Measurements from ENCODE around the gene DNAH14.
"Not testable (repeated sequence)": the region's sequence is repeated elsewhere in the genome, so short reads cannot be mapped to it uniquely, and the experiment has no call there.

DNAH14 gene

GRCh38 chr1:224996266-224996665 lies 66.8 kb downstream of the DNAH14 start:
- DNase-seq (ENCODE audit: low read depth in 2 of 2), result no peak

GRCh38 chr1:224998185-224998584 lies 68.7 kb downstream of the DNAH14 start:
- DNase-seq (ENCODE audit: low read depth in 2 of 2), result no peak

GRCh38 chr1:225004396-225004795 lies 74.9 kb downstream of the DNAH14 start:
- no peak for DNase-seq (ENCODE audit: low read depth in 2 of 2)

GRCh38 chr1:225006352-225006751 lies 76.9 kb downstream of the DNAH14 start:
- DNase-seq (ENCODE audit: low read depth in 2 of 2), result not testable (repeated sequence)

GRCh38 chr1:225008050-225008449 lies 78.6 kb downstream of the DNAH14 start:
- DNase-seq (ENCODE audit: low read depth in 2 of 2), result not testable (repeated sequence)

- DNase-seq (ENCODE audit: low read depth in 2 of 2), result no peak
Observed at GRCh38 chr1:225021037-225021436, 91.6 kb downstream of the DNAH14 start.

GRCh38 chr1:225026701-225027100 lies 97.2 kb downstream of the DNAH14 start:
- no peak for DNase-seq (ENCODE audit: low read depth in 2 of 2)

- DNase-seq (ENCODE audit: low read depth in 2 of 2), result not testable (repeated sequence)
Observed at GRCh38 chr1:225036441-225036840, 107.0 kb downstream of the DNAH14 start.

GRCh38 chr1:225042263-225042662 lies 112.8 kb downstream of the DNAH14 start:
- no peak for DNase-seq (ENCODE audit: low read depth in 2 of 2)

GRCh38 chr1:225044258-225044657 lies 114.8 kb downstream of the DNAH14 start:
- DNase-seq (ENCODE audit: low read depth in 2 of 2), result no peak

GRCh38 chr1:225049594-225049993 lies 120.1 kb downstream of the DNAH14 start:
- no peak for DNase-seq (ENCODE audit: low read depth in 2 of 2)

- no peak for DNase-seq (ENCODE audit: low read depth in 2 of 2)
Observed at GRCh38 chr1:225063722-225064121, 134.2 kb downstream of the DNAH14 start.

- no peak for DNase-seq (ENCODE audit: low read depth in 2 of 2)
Observed at GRCh38 chr1:225070972-225071371, 141.5 kb downstream of the DNAH14 start.

- no peak for DNase-seq (ENCODE audit: low read depth in 2 of 2)
Observed at GRCh38 chr1:225097175-225097574, 167.7 kb downstream of the DNAH14 start.

- no peak for DNase-seq (ENCODE audit: low read depth in 2 of 2)
Observed at GRCh38 chr1:225111000-225111399, 181.5 kb downstream of the DNAH14 start.

- DNase-seq (ENCODE audit: low read depth in 2 of 2), result no peak
Observed at GRCh38 chr1:225113265-225113664, 183.8 kb downstream of the DNAH14 start.

- no peak for DNase-seq (ENCODE audit: low read depth in 2 of 2)
Observed at GRCh38 chr1:225114354-225114990, 185.0 kb downstream of the DNAH14 start.

- no peak for DNase-seq (ENCODE audit: low read depth in 2 of 2)
Observed at GRCh38 chr1:225119307-225119706, 189.8 kb downstream of the DNAH14 start.

GRCh38 chr1:225121095-225121494 lies 191.6 kb downstream of the DNAH14 start:
- no peak for DNase-seq (ENCODE audit: low read depth in 2 of 2)

GRCh38 chr1:225131869-225132268 lies 202.4 kb downstream of the DNAH14 start:
- no peak for DNase-seq (ENCODE audit: low read depth in 2 of 2)

- DNase-seq (ENCODE audit: low read depth in 2 of 2), result no peak
Observed at GRCh38 chr1:225137976-225138375, 208.5 kb downstream of the DNAH14 start.

GRCh38 chr1:225143001-225143400 lies 213.5 kb downstream of the DNAH14 start:
- no peak for DNase-seq (ENCODE audit: low read depth in 2 of 2)

- no peak for DNase-seq (ENCODE audit: low read depth in 2 of 2)
Observed at GRCh38 chr1:225146478-225146877, 217.0 kb downstream of the DNAH14 start.

GRCh38 chr1:225147791-225148190 lies 218.3 kb downstream of the DNAH14 start:
- DNase-seq (ENCODE audit: low read depth in 2 of 2), result not testable (repeated sequence)

Data from stimulated activated CD8-positive, alpha-beta memory T cell treated with anti-CD3 and anti-CD28 coated beads, Interleukin-2, amount 100 ng/mL, for 48 hours (primary cell).